Measurements from ENCODE around the gene MRGPRG.

- TF ChIP-seq, protein P1, sequence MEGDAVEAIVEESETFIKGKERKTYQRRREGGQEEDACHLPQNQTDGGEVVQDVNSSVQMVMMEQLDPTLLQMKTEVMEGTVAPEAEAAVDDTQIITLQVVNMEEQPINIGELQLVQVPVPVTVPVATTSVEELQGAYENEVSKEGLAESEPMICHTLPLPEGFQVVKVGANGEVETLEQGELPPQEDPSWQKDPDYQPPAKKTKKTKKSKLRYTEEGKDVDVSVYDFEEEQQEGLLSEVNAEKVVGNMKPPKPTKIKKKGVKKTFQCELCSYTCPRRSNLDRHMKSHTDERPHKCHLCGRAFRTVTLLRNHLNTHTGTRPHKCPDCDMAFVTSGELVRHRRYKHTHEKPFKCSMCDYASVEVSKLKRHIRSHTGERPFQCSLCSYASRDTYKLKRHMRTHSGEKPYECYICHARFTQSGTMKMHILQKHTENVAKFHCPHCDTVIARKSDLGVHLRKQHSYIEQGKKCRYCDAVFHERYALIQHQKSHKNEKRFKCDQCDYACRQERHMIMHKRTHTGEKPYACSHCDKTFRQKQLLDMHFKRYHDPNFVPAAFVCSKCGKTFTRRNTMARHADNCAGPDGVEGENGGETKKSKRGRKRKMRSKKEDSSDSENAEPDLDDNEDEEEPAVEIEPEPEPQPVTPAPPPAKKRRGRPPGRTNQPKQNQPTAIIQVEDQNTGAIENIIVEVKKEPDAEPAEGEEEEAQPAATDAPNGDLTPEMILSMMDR (IDR thresholded peaks at IDR 0.05; ENCODE audit: borderline replicate concordance, extremely low read depth, low read length, poor library complexity, severe bottlenecking) = no peak
- no peak for TF ChIP-seq EZH2 (IDR thresholded peaks at IDR 0.05; ENCODE audit: borderline replicate concordance, low read depth, low read length, severe bottlenecking)
These were observed 4.3 kb downstream of the MRGPRG start for GRCh38 chr11:3214420-3214699.
